ENCODE results near the gene PLCB3.

GRCh38 chr11:64304032-64304315 lies 52.6 kb downstream of the PLCB3 start:
- TF ChIP-seq CTCF (IDR thresholded peaks at IDR 0.05) (no peak), SIN3A (IDR thresholded peaks at IDR 0.05; ENCODE audit: borderline replicate concordance, insufficient read depth, low read depth, low read length) (no peak), POLR2AphosphoS5 (IDR thresholded peaks at IDR 0.05; ENCODE audit: low read depth, low read length) (no peak)

Measured in Panc1 (cell line).